T-helper 2 cell treated with Interferon-gamma antibody and Interleukin-4, amounts not matched to agents 5 μg/mL and 100 μg/mL, for 36 hours (primary cell): ENCODE measurements around the gene KRTAP9-7.
"Not testable (repeated sequence)": the region's sequence is repeated elsewhere in the genome, so short reads cannot be mapped to it uniquely, and the experiment has no call there.

ENCODE experiments used
- DNase-seq: peaks from one replicate; pipeline ENCODE4 v3.0.0; 2021; ENCODE audit warnings: low spot score
- H3K27ac Mint-ChIP-seq: one replicate; pipeline ENCODE4 v1.8.0; 2021; ENCODE audit warnings: mild to moderate bottlenecking, mixed read lengths
- H3K27me3 Mint-ChIP-seq: one replicate; pipeline ENCODE4 v1.8.0; 2021; ENCODE audit warnings: low read depth, mixed read lengths
- H3K36me3 Mint-ChIP-seq: one replicate; pipeline ENCODE4 v1.8.0; 2021; ENCODE audit warnings: low read depth, mixed read lengths
- H3K4me1 Mint-ChIP-seq: one replicate; pipeline ENCODE4 v1.8.0; 2021; ENCODE audit warnings: low read depth, mixed read lengths
- H3K4me3 Mint-ChIP-seq: one replicate; pipeline ENCODE4 v1.8.0; 2022; ENCODE audit warnings: mild to moderate bottlenecking, moderate library complexity, mixed read lengths
- H3K9me3 Mint-ChIP-seq: one replicate; pipeline ENCODE4 v1.8.0; 2021; ENCODE audit warnings: mixed read lengths

KRTAP9-7 gene

DNA sequence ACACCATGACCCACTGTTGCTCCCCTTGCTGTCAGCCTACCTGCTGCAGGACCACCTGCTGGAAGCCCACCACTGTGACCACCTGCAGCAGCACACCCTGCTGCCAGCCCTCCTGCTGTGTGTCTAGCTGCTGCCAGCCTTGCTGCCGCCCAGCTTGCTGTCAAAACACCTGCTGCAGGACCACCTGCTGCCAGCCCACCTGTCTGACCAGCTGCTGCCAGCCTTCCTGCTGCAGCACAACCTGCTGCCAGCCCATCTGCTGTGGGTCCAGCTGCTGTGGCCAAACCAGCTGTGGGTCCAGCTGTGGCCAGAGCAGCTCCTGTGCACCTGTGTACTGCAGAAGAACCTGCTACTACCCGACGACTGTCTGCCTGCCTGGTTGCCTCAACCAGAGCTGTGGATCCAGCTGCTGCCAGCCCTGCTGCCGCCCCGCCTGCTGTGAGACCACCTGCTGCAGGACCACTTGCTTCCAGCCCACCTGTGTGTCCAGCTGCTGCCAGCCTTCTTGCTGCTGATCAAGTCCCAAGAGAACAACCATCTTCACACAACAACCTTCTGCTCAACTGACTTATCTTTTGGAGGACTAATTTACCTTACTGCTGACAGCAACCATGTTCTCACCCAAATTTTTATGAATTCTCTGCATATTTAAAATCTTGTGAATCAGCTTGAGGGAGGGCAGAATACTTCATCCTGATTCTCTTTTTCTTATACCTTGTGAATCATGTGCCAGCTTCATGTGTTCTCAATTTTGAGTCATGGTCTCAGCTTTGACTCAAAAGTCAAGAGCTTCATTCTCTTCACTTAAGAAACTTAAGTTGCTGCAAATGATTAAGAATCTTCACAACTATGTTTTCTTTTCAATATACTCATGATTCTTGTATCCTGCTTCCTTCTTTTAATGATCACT lies 19.9 kb upstream of the KRTAP9-7 start, which contains the start of gene KRTAP9-9:
KRTAP9-9 (plus strand) TSS at position 4 of the 910 bp plus-strand sequence.
- H3K27ac Mint-ChIP-seq, H3K4me1 Mint-ChIP-seq, H3K9me3 Mint-ChIP-seq, H3K36me3 Mint-ChIP-seq, DNase-seq, H3K4me3 Mint-ChIP-seq: not testable (repeated sequence)
- H3K27me3 Mint-ChIP-seq, result peaks cover 34% of the 10 kb centered on the region

DNA sequence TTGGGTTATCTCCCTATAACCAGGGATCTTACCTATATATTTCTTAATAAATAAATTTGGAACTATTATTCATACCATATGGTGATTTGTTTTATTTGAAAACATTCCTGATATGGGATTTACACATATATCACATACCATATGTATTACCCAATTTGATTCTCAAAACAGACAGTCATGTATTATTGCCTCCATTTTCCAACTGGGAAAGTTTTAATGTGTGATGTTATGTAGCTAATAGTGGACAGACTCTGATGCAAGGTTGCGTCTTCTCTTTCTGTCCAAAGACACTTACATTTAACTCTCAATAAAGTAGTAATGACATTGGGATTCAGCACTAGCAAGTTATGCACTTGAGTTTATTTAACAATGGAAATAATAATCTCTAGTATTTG lies 19.2 kb upstream of the KRTAP9-7 start:
- DNase-seq, result no peak
- no peak overlapping the region for H3K4me3 Mint-ChIP-seq
- no peak overlapping the region for H3K27ac Mint-ChIP-seq
- H3K4me1 Mint-ChIP-seq, result no peaks in the 10 kb centered on the region
- H3K36me3 Mint-ChIP-seq, result no peaks in the 10 kb centered on the region
- H3K27me3 Mint-ChIP-seq, result peaks cover 40% of the 10 kb centered on the region
- H3K9me3 Mint-ChIP-seq, result no peaks in the 10 kb centered on the region

DNA sequence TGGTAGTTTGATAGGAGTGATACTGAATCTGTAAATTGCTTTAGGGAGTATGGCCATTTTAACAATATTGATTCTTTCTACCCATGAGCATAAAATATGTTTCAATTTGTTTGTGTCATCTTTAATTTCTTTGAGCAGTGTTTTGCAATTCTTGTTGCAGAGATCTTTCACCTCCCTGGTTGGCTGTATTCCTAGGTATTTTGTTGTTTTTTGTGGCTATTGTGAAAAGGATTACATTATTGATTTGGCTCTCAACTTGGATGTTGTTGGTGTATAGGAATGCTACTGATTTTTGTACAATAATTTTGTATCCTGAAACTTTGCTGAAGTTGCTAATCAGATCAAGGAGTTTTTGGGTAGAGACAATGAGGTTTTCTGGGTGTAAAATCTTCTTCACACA lies 17.1 kb upstream of the KRTAP9-7 start:
- H3K4me1 Mint-ChIP-seq, result no peaks in the 10 kb centered on the region
- DNase-seq, result no peak
- peaks cover 36% of the 10 kb centered on the region for H3K27me3 Mint-ChIP-seq
- H3K4me3 Mint-ChIP-seq, result no peak overlapping the region
- no peak overlapping the region for H3K27ac Mint-ChIP-seq
- H3K9me3 Mint-ChIP-seq, result no peaks in the 10 kb centered on the region
- H3K36me3 Mint-ChIP-seq, result no peaks in the 10 kb centered on the region

DNA sequence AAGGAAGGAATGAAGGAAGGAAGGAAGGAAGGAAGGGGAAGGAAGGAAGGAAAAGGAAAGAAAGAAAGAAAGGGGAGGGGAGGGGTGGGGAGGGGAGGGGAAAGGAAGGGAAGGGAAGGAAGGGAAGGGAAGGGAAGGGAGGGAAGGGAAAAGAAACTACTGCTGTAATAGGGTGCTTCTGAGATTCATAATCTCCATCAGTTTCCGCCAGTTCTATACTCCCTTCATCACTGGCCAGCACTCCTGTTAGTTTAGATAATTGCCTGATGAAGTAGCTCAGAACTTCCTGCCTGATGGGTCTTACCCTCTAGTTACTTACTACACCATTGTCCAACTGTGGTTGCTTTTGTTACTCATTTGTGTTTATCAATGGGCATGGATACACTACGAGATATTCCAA lies 12.3 kb upstream of the KRTAP9-7 start:
- no peaks in the 10 kb centered on the region for H3K36me3 Mint-ChIP-seq

DNA sequence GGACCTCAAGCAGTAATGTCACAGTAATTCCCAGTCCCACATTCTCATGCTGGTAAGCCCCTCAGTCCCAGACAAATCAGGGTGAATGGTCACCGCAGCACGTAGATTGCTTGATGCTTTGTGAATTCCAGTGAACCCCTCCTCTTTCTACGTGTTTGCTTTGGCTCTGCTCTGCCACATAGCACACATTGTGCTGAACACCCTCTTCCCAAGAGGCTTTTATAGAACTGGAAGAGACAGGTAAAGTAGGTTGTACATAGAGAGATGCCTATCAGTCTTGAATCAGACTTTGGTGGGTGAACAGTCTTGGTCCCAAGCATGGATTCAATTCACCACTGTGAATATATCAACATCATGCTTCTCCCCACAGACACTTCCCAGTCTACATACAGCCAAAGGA lies 10.9 kb upstream of the KRTAP9-7 start:
- peaks cover 26% of the 10 kb centered on the region for H3K27me3 Mint-ChIP-seq
- H3K27ac Mint-ChIP-seq, result no peak overlapping the region
- DNase-seq, result no peak
- H3K9me3 Mint-ChIP-seq, result no peaks in the 10 kb centered on the region
- no peak overlapping the region for H3K4me3 Mint-ChIP-seq
- no peaks in the 10 kb centered on the region for H3K36me3 Mint-ChIP-seq
- no peaks in the 10 kb centered on the region for H3K4me1 Mint-ChIP-seq

More for the DNA sequence above, 12.3 kb upstream of the KRTAP9-7 start:
- no peak overlapping the region for H3K27ac Mint-ChIP-seq
- no peak overlapping the region for H3K4me3 Mint-ChIP-seq
- no peak for DNase-seq
- peaks cover 31% of the 10 kb centered on the region for H3K27me3 Mint-ChIP-seq
- no peaks in the 10 kb centered on the region for H3K9me3 Mint-ChIP-seq
- no peaks in the 10 kb centered on the region for H3K4me1 Mint-ChIP-seq

DNA sequence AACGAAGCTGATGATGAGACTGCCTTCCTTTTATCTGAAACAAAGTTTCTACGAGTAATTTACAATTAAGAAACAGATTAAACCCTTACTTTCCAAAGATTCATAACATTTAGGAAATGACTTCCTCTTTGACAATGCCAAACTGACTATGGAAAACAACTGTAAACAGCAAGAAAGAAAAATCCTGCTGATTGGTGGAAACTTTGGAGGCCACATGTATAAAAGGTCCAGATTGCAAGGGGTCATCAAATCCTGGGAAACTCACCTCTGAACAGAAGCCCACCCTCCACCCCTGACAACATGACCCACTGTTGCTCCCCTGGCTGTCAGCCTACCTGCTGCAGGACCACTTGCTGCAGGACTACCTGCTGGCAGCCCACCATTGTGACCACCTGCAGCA lies 10.4 kb upstream of the KRTAP9-7 start, which contains the start of gene KRTAP9-6:
KRTAP9-6 (plus strand) TSS at position 301 of the 400 bp plus-strand sequence; CDS start at position 301, 0 bp downstream.
- H3K27ac Mint-ChIP-seq, result no peak within 1 kb of the TSS
- no peaks in the 10 kb centered on the region for H3K4me1 Mint-ChIP-seq
- DNase-seq, result no peak
- no peak within 1 kb of the TSS for H3K4me3 Mint-ChIP-seq
- no peaks in the 10 kb centered on the region for H3K36me3 Mint-ChIP-seq
- H3K27me3 Mint-ChIP-seq, result peaks cover 23% of the 10 kb centered on the region
- no peaks in the 10 kb centered on the region for H3K9me3 Mint-ChIP-seq

DNA sequence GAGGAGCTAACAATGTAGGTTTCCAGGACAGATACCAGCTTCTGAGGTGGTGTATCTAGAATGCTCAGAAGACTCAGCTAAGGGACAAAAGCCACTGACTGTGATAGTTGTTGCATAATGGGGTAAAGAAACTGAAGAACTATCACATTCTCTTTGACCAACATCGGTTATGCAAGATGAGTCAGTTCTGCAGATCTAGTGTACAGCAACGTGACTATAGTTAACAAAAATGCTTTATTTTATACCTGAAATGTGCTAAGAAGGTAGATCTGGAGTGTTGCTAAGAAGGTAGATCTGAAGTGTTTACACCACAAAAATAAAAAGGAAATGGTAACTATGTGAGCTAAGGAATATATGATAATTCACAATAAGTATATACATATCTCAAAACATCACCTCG lies 7.8 kb upstream of the KRTAP9-7 start:
- Mint-ChIP-seq H3K36me3 (no peaks in the 10 kb centered on the region), H3K27ac (no peak overlapping the region), H3K4me3 (no peak overlapping the region), H3K27me3 (peaks cover 5% of the 10 kb centered on the region), H3K9me3 (no peaks in the 10 kb centered on the region), H3K4me1 (no peaks in the 10 kb centered on the region)
- DNase-seq, result no peak

DNA sequence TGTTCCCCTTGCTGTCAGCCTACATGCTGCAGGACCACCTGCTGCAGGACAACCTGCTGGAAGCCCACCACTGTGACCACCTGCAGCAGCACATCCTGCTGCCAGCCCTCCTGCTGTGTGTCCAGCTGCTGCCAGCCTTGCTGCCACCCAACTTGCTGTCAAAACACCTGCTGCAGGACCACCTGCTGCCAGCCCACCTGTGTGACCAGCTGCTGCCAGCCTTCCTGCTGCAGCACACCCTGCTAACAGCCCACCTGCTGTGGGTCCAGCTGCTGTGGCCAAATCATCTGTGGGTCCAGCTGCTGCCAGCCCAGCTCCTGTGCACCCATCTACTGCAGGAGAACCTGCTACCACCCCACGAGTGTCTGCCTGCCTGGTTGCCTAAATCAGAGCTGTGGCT lies 4.2 kb upstream of the KRTAP9-7 start:
- H3K9me3 Mint-ChIP-seq, H3K4me1 Mint-ChIP-seq, H3K36me3 Mint-ChIP-seq, DNase-seq, H3K27ac Mint-ChIP-seq, H3K4me3 Mint-ChIP-seq, H3K27me3 Mint-ChIP-seq: not testable (repeated sequence)

DNA sequence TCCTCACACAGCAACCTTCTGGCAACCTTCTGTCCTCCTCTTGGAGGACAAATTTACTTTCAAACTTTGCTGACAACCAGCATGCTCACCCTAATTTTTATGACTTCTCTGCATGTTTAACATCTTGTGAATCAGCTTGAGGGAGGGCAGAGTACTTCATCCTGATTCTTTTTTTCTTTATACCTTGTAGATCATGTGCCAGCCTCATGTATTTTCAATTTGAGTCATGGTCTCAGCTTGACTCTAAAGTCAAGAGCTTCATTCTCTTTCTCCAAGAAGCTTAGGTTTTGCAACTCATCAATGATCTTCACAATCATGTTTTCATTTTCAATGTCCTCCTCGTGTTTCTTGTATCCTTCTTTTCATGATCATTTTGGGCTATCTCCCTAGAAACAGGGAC lies 3.6 kb upstream of the KRTAP9-7 start:
- Mint-ChIP-seq H3K9me3 (no peaks in the 10 kb centered on the region), H3K27ac (no peak overlapping the region), H3K36me3 (no peaks in the 10 kb centered on the region), H3K4me1 (no peaks in the 10 kb centered on the region), H3K27me3 (peaks cover 5% of the 10 kb centered on the region), H3K4me3 (no peak overlapping the region)
- DNase-seq, result no peak

DNA sequence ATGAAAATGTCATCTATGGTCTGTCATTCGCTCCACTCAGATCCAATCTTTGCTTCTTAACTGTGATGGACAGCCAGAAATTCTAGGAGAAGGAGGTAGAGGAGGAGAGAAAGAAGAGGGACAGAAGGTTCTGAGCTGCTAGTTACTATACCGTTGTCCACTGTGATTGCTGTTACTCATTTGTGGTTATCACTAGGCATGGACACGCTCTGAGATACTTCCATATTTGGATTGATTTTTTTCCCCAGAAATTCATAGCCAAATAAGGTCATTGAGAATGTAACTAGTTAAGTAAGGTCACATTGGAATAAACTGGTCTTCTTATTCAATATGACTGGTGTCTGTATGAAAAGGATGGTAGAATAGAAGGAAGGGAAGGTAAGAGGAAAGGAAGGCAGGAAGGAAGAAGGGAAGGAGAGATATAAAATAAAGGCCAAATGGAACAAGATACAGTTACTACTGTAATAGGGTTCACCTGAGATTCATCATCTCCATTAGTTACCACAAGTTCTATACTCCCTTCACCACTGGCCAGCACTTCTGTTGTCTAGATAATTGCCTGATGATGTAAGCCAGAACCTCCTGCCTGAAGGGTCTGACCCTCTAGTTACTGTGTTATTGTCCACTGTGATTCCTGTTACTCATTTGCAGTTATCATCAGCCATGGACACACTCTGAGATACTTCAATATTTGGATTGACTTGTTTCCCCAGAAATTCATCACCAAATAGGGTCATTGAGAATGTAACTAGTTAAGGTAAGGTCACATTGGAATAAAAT lies 2.9 kb downstream of the KRTAP9-7 start:
- no peak overlapping the region for H3K4me3 Mint-ChIP-seq
- peaks cover 8% of the 10 kb centered on the region for H3K27me3 Mint-ChIP-seq
- no peaks in the 10 kb centered on the region for H3K9me3 Mint-ChIP-seq
- H3K36me3 Mint-ChIP-seq, result no peaks in the 10 kb centered on the region
- H3K4me1 Mint-ChIP-seq, result no peaks in the 10 kb centered on the region
- no peak for DNase-seq
- H3K27ac Mint-ChIP-seq, result no peak overlapping the region

DNA sequence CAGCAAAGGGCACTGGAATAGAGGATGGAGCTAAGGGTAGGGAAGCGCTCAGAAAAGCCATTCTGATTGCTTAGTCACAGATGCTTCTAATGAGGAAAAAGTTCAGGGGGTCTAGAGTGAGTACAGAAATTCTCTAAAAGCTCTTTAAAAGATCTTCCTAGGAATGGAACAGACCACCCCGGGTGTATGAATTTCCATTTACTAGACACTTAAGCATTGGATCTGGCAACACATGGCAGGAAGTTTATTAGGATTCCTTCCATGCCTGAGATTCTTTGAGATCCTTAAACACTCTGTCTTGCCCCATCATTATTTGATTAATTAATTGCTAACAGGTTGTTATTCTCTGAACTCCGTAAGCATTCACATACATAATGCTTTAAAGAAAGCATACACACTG lies 8.5 kb downstream of the KRTAP9-7 start:
- no peaks in the 10 kb centered on the region for H3K9me3 Mint-ChIP-seq
- no peaks in the 10 kb centered on the region for H3K36me3 Mint-ChIP-seq
- no peak overlapping the region for H3K27ac Mint-ChIP-seq
- H3K4me1 Mint-ChIP-seq, result no peaks in the 10 kb centered on the region
- H3K4me3 Mint-ChIP-seq, result no peak overlapping the region
- H3K27me3 Mint-ChIP-seq, result peaks cover 3% of the 10 kb centered on the region
- DNase-seq, result no peak

DNA sequence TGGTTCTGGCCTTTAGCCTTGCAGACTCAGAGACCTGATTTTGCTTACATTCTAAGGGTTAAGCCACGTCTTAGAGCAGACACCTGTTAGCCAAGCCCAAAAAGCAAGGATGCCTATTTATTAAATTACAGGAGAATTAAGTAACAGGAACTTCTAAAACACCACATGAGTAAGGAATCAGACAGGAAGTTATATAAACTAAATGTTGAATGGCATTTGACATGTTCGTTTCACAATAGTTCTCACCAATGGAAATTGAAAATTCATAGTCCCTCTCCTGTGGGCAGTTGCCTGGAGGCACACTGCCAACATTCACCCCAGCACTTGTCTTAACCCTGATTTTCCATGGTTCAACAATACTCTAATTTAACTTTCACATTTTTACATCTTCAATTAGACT lies 9.0 kb downstream of the KRTAP9-7 start:
- no peaks in the 10 kb centered on the region for H3K36me3 Mint-ChIP-seq
- H3K4me1 Mint-ChIP-seq, result no peaks in the 10 kb centered on the region
- H3K27ac Mint-ChIP-seq, result no peak overlapping the region
- no peak overlapping the region for H3K4me3 Mint-ChIP-seq
- no peaks in the 10 kb centered on the region for H3K9me3 Mint-ChIP-seq
- peaks cover 3% of the 10 kb centered on the region for H3K27me3 Mint-ChIP-seq
- no peak for DNase-seq

DNA sequence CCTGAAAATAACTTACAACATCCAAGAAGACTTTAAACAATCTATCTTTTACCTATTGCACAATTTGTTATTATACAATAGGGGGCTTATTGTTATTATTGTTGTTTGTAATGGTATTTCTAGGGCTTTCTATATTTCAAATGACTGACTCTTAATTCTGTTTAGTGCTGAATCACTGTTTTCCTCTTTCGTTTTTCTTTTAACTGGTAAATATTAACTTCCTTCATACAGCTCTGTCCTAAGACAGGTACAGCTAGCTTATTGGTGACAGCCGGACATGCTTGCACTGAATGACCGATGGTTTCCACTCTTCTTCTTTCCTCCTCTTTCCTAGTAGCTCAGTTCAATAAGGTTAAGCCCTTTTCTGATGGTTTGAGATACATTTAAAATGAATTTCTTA lies 11.6 kb downstream of the KRTAP9-7 start:
- no peak overlapping the region for H3K27ac Mint-ChIP-seq
- no peaks in the 10 kb centered on the region for H3K4me1 Mint-ChIP-seq
- no peaks in the 10 kb centered on the region for H3K9me3 Mint-ChIP-seq
- DNase-seq, result no peak
- peaks cover 3% of the 10 kb centered on the region for H3K27me3 Mint-ChIP-seq
- no peak overlapping the region for H3K4me3 Mint-ChIP-seq
- no peaks in the 10 kb centered on the region for H3K36me3 Mint-ChIP-seq

DNA sequence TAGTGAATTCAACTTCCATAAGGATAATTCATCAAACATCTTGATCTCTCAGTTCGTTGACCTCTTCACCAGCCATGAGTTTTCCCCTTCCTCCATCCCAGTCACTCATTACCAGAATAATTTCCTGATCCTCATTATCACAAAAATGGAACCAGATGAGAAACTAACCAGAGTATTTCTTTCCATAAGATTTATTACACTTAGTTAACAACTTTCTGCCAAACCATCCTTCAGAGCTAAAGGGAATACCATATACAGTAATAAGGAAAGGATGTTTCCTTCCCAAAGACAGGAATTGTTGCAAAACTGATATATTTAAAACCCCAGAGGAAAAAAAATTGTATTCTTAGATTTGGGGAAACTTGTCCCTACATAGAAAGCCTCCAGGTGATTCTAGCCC lies 18.5 kb downstream of the KRTAP9-7 start:
- no peak for DNase-seq
- Mint-ChIP-seq H3K27me3 (no peaks in the 10 kb centered on the region), H3K9me3 (no peaks in the 10 kb centered on the region), H3K27ac (no peak overlapping the region), H3K36me3 (no peaks in the 10 kb centered on the region), H3K4me3 (no peak overlapping the region), H3K4me1 (no peaks in the 10 kb centered on the region)
